RCC 7860 (cell line): ENCODE measurements around the gene RAB14.

Source experiments
- DNase-seq: peaks from one replicate; pipeline ENCODE4 v3.0.0-alpha.2; 2015; ENCODE audit warnings: low spot score
- FAIRE-seq: peaks from 2 replicates; lab custom pipeline; 2012; peaks lifted over from hg19 to GRCh38; lab: Jason Lieb, UNC

Gene RAB14

GRCh38 chr9:121201738-121202533, at the start of gene RAB14:
TSS of gene RAB14 (minus strand) at chr9:121201869. CDS start at chr9:121193412, 8,457 bp downstream.
- DNase-seq, result peak; percentile 98
- peak; percentile 87 for FAIRE-seq

DNA sequence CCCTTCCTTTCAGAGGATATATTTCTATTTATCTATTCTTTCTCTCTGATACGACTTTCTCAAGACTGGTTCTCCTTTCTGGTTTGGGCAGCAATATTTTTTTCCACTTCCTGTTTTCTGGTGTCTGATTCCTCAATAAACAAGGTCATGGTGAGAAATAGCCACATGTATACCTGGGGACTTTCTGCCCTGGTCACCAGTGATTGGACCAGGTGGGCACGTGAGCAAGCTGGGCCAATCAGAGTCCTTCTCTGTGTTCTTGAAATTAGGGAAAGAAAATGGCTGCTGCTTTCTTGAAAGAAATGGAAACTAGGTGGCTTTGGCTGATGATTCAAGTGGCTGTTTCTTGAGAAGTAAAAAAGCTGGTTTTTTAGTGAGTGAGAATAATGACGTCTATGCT, 47.9 kb upstream of the RAB14 start:
- no peak for FAIRE-seq
- no peak for DNase-seq

- FAIRE-seq (no peak), DNase-seq (peak; percentile 36)
Measured at GRCh38 chr9:121246821-121247561, 45.3 kb upstream of the RAB14 start.

DNA sequence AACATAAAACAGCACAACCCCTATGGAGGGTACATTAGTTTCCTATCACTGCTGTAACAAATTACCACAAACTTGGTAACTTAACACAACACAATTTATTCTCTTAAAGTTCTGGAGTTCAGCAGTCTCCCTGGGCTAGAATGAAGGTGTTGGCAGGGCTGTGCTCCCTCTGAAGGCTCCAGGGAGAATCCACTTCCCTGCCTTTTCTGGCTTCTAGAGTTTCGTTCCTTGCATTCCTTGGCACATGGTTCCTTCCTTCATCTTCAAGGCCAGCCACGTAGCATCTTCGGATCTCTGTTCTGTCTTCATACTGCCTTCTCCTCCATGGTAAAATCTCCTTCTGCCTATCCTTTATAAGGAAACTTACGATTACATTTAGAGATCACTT, 41.3 kb upstream of the RAB14 start:
- DNase-seq (no peak), FAIRE-seq (no peak)

DNA sequence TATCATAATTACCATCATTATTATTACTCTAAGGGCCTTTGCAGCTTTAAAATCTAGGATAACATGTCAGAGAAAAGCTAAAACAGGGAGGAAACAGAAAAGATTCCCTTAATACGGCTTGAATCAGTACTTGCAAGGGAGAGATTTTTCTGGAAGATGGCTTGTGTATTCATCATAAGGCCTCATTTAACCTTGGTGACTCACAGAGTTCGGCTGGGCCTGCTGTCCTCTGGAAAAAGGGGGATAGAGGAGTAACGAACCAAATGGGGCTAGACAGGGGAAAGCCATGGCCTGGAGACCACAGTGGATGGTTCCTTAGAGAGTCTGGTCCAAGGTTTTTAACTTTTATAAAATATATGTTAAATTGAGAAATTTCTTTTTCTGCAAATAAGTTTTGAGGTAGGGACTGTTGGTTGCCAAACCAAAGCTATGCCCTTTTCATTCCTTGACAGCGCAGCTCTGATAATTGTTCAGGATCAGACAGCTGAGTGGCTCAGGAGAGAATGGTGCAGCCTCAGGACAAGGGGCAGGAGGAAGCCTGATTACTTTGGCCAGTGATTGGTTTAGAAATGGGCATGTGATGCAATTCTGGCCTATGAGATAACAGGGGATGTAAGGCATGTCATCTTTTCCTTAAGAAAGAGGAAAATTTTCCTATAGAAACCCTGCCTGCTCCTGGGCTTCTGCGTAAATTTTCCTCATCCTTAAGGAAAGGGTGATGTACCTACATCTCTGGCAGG, 40.7 kb upstream of the RAB14 start:
- FAIRE-seq (no peak), DNase-seq (no peak)

- DNase-seq, result no peak
Measured at GRCh38 chr9:121240472-121241135, 38.9 kb upstream of the RAB14 start.

DNA sequence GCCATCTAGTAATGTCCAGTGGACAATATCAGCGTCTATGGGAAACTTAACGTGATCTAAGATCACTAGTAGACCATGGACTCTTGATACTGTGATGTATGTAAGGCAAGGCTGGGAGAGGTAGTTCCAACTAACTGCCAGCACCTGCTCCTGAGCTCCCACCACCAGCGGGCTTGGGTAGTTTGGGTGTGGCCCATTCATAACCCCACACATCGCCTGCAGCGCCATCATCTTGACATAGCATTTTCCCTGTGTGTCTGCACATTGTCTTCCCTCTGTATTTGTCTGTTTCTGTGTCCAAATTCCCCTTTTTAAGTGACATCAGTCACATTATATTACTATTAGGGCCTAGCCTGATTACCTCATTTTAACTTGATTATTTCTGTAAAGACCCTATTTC, 38.2 kb upstream of the RAB14 start:
- DNase-seq, result no peak
- no peak for FAIRE-seq

More at GRCh38 chr9:121240472-121241135, 38.9 kb upstream of the RAB14 start:
- no peak for FAIRE-seq

- FAIRE-seq (no peak), DNase-seq (no peak)
Measured at GRCh38 chr9:121239071-121239470, 37.4 kb upstream of the RAB14 start.

DNA sequence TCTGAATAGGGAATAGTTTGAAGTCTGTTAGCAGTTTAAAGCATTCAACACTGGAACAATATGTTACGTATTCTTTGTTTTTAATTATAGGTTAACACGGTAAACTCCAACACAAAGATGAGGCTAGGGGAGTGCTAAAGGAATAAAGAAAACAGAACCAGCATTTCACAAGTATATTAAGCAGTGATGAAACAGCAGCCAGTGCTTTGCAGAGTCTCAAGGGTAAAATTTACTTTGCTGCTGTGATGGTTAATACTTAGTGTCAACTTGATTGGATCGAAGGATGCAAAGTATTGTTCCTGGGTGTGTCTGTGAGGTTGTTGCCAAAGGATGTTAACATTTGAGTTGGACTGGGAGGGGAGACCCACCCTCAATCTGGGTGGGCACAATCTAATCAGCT, 36.2 kb upstream of the RAB14 start:
- DNase-seq (no peak), FAIRE-seq (no peak)

DNA sequence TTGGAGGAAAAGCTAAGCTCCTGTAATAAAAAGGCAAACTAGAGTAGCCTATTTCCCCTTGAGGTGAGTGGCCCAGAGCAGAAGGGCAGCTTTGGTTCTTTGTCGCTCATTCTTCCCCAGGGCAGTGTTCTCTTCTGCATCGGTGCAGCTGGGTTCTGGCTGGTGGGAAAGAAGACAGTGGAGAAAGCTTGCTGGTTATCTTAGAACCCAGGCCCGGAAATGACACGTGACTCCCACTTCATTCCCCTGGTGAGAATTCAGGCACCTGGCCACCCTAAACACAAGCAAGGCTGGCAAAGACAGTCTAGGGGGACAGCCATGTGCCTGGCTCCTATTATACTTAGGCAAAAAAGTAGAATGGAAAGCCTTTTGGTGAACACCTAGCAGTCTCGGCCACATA, 33.8 kb upstream of the RAB14 start:
- FAIRE-seq, result no peak
- no peak for DNase-seq

DNA sequence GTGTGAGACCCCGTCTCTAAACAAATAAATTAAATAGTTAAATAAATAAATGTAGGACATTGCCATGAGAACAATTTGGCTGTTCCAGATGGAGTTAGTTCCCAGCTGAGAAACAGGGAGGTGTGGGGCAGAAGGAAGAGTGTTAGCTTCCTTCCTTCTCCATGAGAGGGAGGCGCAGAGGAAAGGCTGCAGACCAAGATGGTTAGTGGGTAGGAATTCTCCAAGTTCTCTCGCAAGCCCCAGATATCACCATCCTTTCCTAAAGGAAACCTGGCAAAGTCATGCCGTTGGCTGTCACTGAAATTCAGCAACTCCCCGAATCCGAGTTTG, 33.1 kb upstream of the RAB14 start:
- FAIRE-seq (no peak), DNase-seq (no peak)

- FAIRE-seq (no peak), DNase-seq (no peak)
Measured at GRCh38 chr9:121233906-121234831, 32.5 kb upstream of the RAB14 start.

DNA sequence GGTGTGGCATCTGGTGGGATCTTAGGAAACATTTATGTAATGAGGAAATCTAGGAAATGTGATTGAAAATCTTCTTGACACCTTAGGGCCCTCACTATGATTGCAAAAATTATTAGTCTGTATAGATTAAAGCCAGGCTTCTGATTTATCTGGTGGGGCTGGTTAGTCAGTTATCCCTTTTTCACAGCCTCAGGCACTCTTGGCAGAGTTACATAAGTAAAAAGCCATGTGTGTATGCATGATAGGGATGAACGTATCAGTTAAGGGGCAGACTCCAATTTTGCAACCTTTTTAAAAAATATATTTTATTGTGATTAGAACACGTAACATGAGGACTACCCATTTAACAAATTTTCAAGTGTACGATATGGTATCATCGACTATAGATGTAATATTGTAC, 30.6 kb upstream of the RAB14 start:
- FAIRE-seq (no peak), DNase-seq (no peak)

GRCh38 chr9:121230256-121230655, 28.6 kb upstream of the RAB14 start:
- FAIRE-seq (no peak), DNase-seq (no peak)

GRCh38 chr9:121227862-121228261, 26.2 kb upstream of the RAB14 start:
- no peak for DNase-seq
- no peak for FAIRE-seq

DNA sequence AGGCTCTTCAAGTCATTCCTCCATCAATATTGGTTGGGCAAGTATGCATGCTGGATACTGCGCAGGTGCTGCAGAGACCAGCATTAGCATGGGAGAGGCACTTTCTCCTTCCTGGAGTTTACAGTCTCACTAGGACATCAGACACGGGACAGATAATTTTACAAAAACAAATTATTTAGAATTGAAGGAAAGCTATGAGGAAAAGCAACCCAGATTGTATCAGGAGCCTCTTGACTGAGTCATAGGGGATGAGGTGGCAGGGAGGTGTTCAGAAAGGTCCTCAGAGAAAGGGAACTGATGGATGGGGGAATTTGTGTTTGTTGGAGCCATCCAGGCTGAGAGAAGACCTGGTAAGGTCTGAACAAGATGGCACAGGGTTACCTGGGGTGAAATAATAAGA, 24.5 kb upstream of the RAB14 start:
- DNase-seq (no peak), FAIRE-seq (no peak)

DNA sequence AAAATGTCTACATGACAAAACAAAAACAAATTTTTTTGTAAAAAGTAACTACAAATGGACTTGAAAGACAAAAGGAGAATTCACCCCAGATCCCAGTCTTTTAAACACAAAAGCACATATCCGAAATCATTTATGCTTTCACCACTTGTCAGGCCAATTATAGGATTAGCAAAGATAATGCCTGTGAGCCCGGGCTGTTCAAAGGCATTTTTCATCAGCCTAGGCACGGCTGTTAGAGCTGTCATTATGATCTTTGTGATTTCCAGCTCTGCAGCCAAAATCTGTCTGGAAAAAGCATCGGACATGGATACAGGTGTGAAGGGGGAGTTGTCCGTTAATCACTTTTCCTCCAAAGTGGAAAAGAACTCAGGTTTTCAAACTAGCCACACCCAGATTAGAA, 23.6 kb upstream of the RAB14 start:
- no peak for DNase-seq
- no peak for FAIRE-seq

DNA sequence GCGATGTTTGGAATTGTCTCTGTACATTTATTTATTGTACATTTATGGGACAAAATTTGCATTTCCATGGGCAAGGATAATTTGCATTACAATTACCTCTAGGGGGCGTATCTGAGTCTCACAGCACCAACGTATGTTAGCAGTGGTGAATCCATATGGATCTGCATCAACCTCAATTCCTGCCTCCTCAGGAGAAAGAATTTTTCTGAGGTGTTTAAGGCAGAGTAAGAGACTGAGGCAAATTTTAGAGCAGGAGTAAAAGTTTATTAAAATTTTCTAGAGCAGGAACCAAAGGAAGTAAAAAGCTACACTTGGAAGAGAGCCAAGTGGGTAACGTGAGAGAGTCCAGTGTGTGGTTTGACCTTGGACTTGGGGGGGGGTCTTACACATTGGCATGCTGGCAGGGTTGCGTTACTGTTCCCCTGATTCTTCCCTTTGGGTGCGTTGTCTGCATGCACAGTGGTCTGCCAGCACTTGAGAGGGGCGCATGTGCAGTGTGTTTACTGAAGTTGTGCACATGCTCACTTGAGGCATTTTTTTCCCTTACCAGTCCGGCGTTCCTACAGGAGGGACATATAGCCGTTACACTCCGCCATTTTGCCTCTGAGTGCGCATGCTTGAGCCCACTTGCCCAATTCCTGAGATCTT, 21.0 kb upstream of the RAB14 start:
- DNase-seq (peak; percentile 29), FAIRE-seq (no peak)

GRCh38 chr9:121221664-121222055, 20.0 kb upstream of the RAB14 start:
- DNase-seq, result no peak
- no peak for FAIRE-seq
